H1 (cell line): ENCODE measurements around the gene BBS4. TPM values are rescaled to one million over a fixed set of nuclear protein-coding genes. Genes with fewer than 3 reads are reported as not detected.

Source experiments
- CTCF ChIA-PET: fragments of 300-600 bp; sonication (Branson Sonifier 250); formaldehyde crosslinking; loops from one replicate; lab custom pipeline; 2021; ENCODE audit not compliant: partially characterized antibody; lab: Charles Lee
- POLR2A ChIA-PET: fragments of 300-600 bp; sonication (Branson Sonifier 250); formaldehyde crosslinking; loops from one replicate; lab custom pipeline; 2021; ENCODE audit warnings: inconsistent platforms; ENCODE audit not compliant: partially characterized antibody; lab: Charles Lee
- DNase-seq, 2 experiments: peaks; one replicate each; pipeline versions ENCODE4 v3.0.0 to v3.0.0-alpha.2; 2010 to 2022; ENCODE audit warnings: low spot score in 2 of 2, low read depth in 1 of 2, mixed read lengths in 1 of 2
- FAIRE-seq: peaks from 2 replicates; lab custom pipeline; 2011; peaks lifted over from hg19 to GRCh38; lab: Jason Lieb, UNC
- H2AFZ ChIP-seq: 2 replicates; pipeline ENCODE4 v1.8.1; 2012; ENCODE audit warnings: low read length, inconsistent platforms
- H2AK5ac ChIP-seq: 2 replicates; pipeline ENCODE4 v1.6.1; 2013; ENCODE audit warnings: low read depth, low read length
- H2BK120ac ChIP-seq: replicated peaks from 2 replicates; pipeline ENCODE3; 2013; ENCODE audit warnings: low read depth, low read length, inconsistent platforms
- H2BK12ac ChIP-seq: 2 replicates; pipeline ENCODE4 v1.6.1; 2013; ENCODE audit warnings: low read depth, low read length
- H2BK15ac ChIP-seq: 2 replicates; pipeline ENCODE4 v1.6.1; 2013; ENCODE audit warnings: low read length
- H2BK20ac ChIP-seq: 2 replicates; pipeline ENCODE4 v1.6.1; 2013; ENCODE audit warnings: low read length
- H2BK5ac ChIP-seq: 2 replicates; pipeline ENCODE4 v1.6.1; 2013; ENCODE audit warnings: low read depth, low read length
- H3K14ac ChIP-seq: 2 replicates; pipeline ENCODE4 v1.6.1; 2013; ENCODE audit warnings: inconsistent platforms; ENCODE audit not compliant: insufficient read length
- H3K18ac ChIP-seq: 2 replicates; pipeline ENCODE4 v1.6.1; 2013; ENCODE audit warnings: low read length; ENCODE audit errors: extremely low read depth
- H3K23ac ChIP-seq: 2 replicates; pipeline ENCODE4 v1.6.1; 2013; ENCODE audit warnings: inconsistent platforms; ENCODE audit not compliant: insufficient read length
- H3K23me2 ChIP-seq: 2 replicates; pipeline ENCODE4 v1.6.1; 2013; ENCODE audit warnings: low read depth, low read length
- H3K27ac ChIP-seq: 2 replicates; pipeline ENCODE4 v1.6.1; 2011; ENCODE audit warnings: low read depth, low read length, inconsistent platforms
- H3K27me3 ChIP-seq, 4 experiments: replicated peaks in 1 of 4; 1 replicate in 1 of 4; 2 replicates in 3 of 4; pipeline versions ENCODE4 v1.6.1 to v1.8.1; 2011 to 2013; ENCODE audit warnings: low read length in 3 of 4, mild to moderate bottlenecking in 3 of 4, inconsistent platforms in 2 of 4, mixed read lengths in 2 of 4, moderate library complexity in 1 of 4; ENCODE audit not compliant: control insufficient read depth in 3 of 4, insufficient read depth in 3 of 4; ENCODE audit errors: extremely low read depth in 1 of 4
- H3K36me3 ChIP-seq, 4 experiments: 2 replicates each; pipeline versions ENCODE4 v1.6.1 to v1.8.1; 2011 to 2013; ENCODE audit warnings: mild to moderate bottlenecking in 4 of 4, low read length in 3 of 4, moderate library complexity in 2 of 4, control low read depth in 1 of 4, inconsistent platforms in 1 of 4; ENCODE audit not compliant: insufficient read depth in 4 of 4, control insufficient read depth in 2 of 4
- H3K4ac ChIP-seq: replicated peaks from 2 replicates; pipeline ENCODE3; 2013; ENCODE audit warnings: low read length, low read depth, mixed read lengths, inconsistent platforms; ENCODE audit not compliant: insufficient read length
- H3K4me1 ChIP-seq, 4 experiments: replicated peaks in 1 of 4; 1 replicate in 1 of 4; 2 replicates in 3 of 4; pipeline versions ENCODE4 v1.6.1 to v1.8.1; 2011 to 2013; ENCODE audit warnings: low read length in 3 of 4, inconsistent platforms in 2 of 4, mixed read lengths in 1 of 4; ENCODE audit not compliant: insufficient read depth in 4 of 4, control insufficient read depth in 3 of 4
- H3K4me2 ChIP-seq, 2 experiments: 2 replicates each; pipeline versions ENCODE4 v1.6.1 to v1.8.1; 2011 to 2013; ENCODE audit warnings: low read depth in 2 of 2, low read length in 2 of 2, control low read depth in 1 of 2, inconsistent platforms in 1 of 2, mild to moderate bottlenecking in 1 of 2; ENCODE audit not compliant: insufficient read depth in 1 of 2
- H3K4me3 ChIP-seq, 4 experiments: fragments of 200-600, 300-600 bp in 1 of 4; sonication (generic), shearing (Covaris generic), sonication (Bioruptor Twin) in 1 of 4; 2 replicates each; pipeline versions ENCODE4 v1.5.1 to v1.8.1; 2011 to 2016; ENCODE audit warnings: low read length in 4 of 4, low read depth in 3 of 4, control low read depth in 2 of 4, inconsistent platforms in 2 of 4, mild to moderate bottlenecking in 2 of 4, mixed read lengths in 1 of 4, moderate library complexity in 1 of 4; ENCODE audit not compliant: insufficient read depth in 2 of 4; ENCODE audit errors: extremely low read depth in 1 of 4
- H3K56ac ChIP-seq: replicated peaks from 2 replicates; pipeline ENCODE3; 2013; ENCODE audit warnings: low read depth, mild to moderate bottlenecking, mixed read lengths, low read length, inconsistent platforms; ENCODE audit not compliant: insufficient read length
- H3K79me1 ChIP-seq: 2 replicates; pipeline ENCODE4 v1.6.1; 2013; ENCODE audit warnings: low read depth, low read length, control low read depth
- H3K79me2 ChIP-seq, 2 experiments: 2 replicates each; pipeline versions ENCODE4 v1.6.1 to v1.8.1; 2012 to 2013; ENCODE audit warnings: low read length in 2 of 2, mild to moderate bottlenecking in 2 of 2, inconsistent platforms in 1 of 2; ENCODE audit not compliant: insufficient read depth in 2 of 2, control insufficient read depth in 1 of 2
- H3K9ac ChIP-seq, 4 experiments: replicated peaks in 1 of 4; 1 replicate in 1 of 4; 2 replicates in 3 of 4; pipeline versions ENCODE4 v1.6.1 to v1.8.1; 2011 to 2013; ENCODE audit warnings: low read depth in 3 of 4, low read length in 3 of 4, control low read depth in 2 of 4, mild to moderate bottlenecking in 2 of 4, moderate library complexity in 2 of 4, inconsistent platforms in 1 of 4; ENCODE audit errors: extremely low read depth in 1 of 4
- H3K9me3 ChIP-seq, 2 experiments: 2 replicates each; pipeline versions ENCODE4 v1.6.1 to v1.8.1; 2012 to 2013; ENCODE audit warnings: mild to moderate bottlenecking in 2 of 2, moderate library complexity in 2 of 2, control low read depth in 1 of 2, inconsistent platforms in 1 of 2, low read depth in 1 of 2, low read length in 1 of 2, mixed read lengths in 1 of 2; ENCODE audit not compliant: insufficient read depth in 2 of 2
- H4K20me1 ChIP-seq, 2 experiments: replicated peaks in 1 of 2; 2 replicates each; pipeline versions ENCODE3 to v1.8.1; 2011 to 2013; ENCODE audit warnings: inconsistent platforms in 2 of 2, low read length in 2 of 2, mild to moderate bottlenecking in 1 of 2; ENCODE audit not compliant: insufficient read depth in 2 of 2, control insufficient read depth in 1 of 2
- H4K5ac ChIP-seq: 2 replicates; pipeline ENCODE4 v1.6.1; 2013; ENCODE audit warnings: low read length, low read depth, mixed read lengths, inconsistent platforms; ENCODE audit not compliant: insufficient read length
- H4K8ac ChIP-seq: 2 replicates; pipeline ENCODE4 v1.8.0; 2013; ENCODE audit warnings: mild to moderate bottlenecking, moderate library complexity, low read length, inconsistent platforms; ENCODE audit not compliant: insufficient read depth; ENCODE audit errors: extremely low read depth
- H4K91ac ChIP-seq: replicated peaks from 2 replicates; pipeline ENCODE3; 2013; ENCODE audit warnings: low read length, mixed read lengths, inconsistent platforms; ENCODE audit not compliant: insufficient read length
- BACH1 ChIP-seq: IDR thresholded peaks from 2 replicates; pipeline ENCODE4 v1.6.1; 2012; ENCODE audit warnings: low read length, improper control_type of control experiment
- BCL11A ChIP-seq, 2 experiments: IDR thresholded peaks; one replicate each; pipeline ENCODE4 v1.6.1; 2011; ENCODE audit warnings: low read depth in 2 of 2, low read length in 2 of 2, mild to moderate bottlenecking in 2 of 2
- BRCA1 ChIP-seq: IDR thresholded peaks from 2 replicates; pipeline ENCODE4 v1.6.1; 2012; ENCODE audit warnings: low read depth, low read length, improper control_type of control experiment
- CBX8 ChIP-seq: fragments of 300-800, 300-1000 bp; sonication (generic); IDR thresholded peaks from 2 replicates; pipeline ENCODE4 v1.7.1; 2016; ENCODE audit warnings: low read depth, low read length, borderline replicate concordance
- HDAC6 ChIP-seq: IDR thresholded peaks from one replicate; pipeline ENCODE4 v1.7.1; 2012; ENCODE audit warnings: low read depth, mild to moderate bottlenecking, inconsistent platforms, low read length, moderate library complexity
- RAD21 ChIP-seq, 2 experiments: IDR thresholded peaks in 1 of 2; conservative IDR thresholded peaks in 1 of 2; 2 replicates each; pipeline ENCODE4 v1.6.1; 2011; ENCODE audit warnings: low read depth in 2 of 2, low read length in 2 of 2, improper control_type of control experiment in 1 of 2, inconsistent platforms in 1 of 2, mild to moderate bottlenecking in 1 of 2, moderate library complexity in 1 of 2
- RFX5 ChIP-seq: IDR thresholded peaks from 2 replicates; pipeline ENCODE4 v1.6.1; 2011; ENCODE audit warnings: low read depth, low read length, improper control_type of control experiment, borderline replicate concordance
- SP1 ChIP-seq: IDR thresholded peaks from 2 replicates; pipeline ENCODE4 v1.6.1; 2011; ENCODE audit warnings: low read depth, low read length
- TEAD4 ChIP-seq: IDR thresholded peaks from 2 replicates; pipeline ENCODE4 v1.6.1; 2012; ENCODE audit warnings: low read depth, low read length, inconsistent platforms, mixed read lengths
- YY1 ChIP-seq: IDR thresholded peaks from 2 replicates; pipeline ENCODE4 v1.6.1; 2011; ENCODE audit warnings: low read depth, mild to moderate bottlenecking, low read length
- WGBS, 2 experiments: shearing (Covaris generic) in 1 of 2; methylation state at CpG; one replicate each; pipeline versions ENCODE4 v1.1.6 to v1.1.7; 2013 to 2015; ENCODE audit warnings: low lambda C conversion rate in 2 of 2, mixed read lengths in 2 of 2, inconsistent platforms in 1 of 2, low coverage in 1 of 2, missing lambda C conversion rate in 1 of 2; ENCODE audit not compliant: insufficient replicate concordance in 2 of 2, insufficient coverage in 1 of 2, insufficient read length in 1 of 2; ENCODE audit errors: extremely low coverage in 1 of 2, missing lambda C conversion rate in 1 of 2; 5-methylcytosine and 5-hydroxymethylcytosine counted together
- polyA plus RNA-seq, 7 experiments: library from polyadenylated mRNA; depleted of rRNA in 3 of 7; stranded (reverse) in 5 of 7; unstranded in 2 of 7; fragments of >200 nt in 5 of 7; fragments of 200-250 nt in 2 of 7; gene quantifications; 1 replicate in 5 of 7; 2 replicates in 1 of 7; 4 replicates in 1 of 7; pipeline versions ENCODE4 v1.2.1 to v1.2.3, GENCODE V29; 2011 to 2013; ENCODE audit warnings: missing spikeins in 2 of 7, mixed read lengths in 2 of 7
- total RNA-seq: library from RNA; stranded (reverse); fragmentation: NEBNext Ultra II Directional; extraction: Animal tissue kit (Norgen Biotek cat#: 25700); gene quantifications from 2 replicates; pipeline ENCODE4 v1.2.1, GENCODE V29; 2021
- TF ChIP-seq, protein P1 (sequence below): IDR thresholded peaks from 2 replicates; pipeline ENCODE4 v1.6.1; 2012; ENCODE audit warnings: low read length, inconsistent platforms

The BBS4 gene
- total and polyA plus RNA-seq, 2 of the 8 experiments (the other 6 are each of a cell fraction or from before 2014, with no cell fraction given): 17.4 to 24.1 TPM

DNA sequence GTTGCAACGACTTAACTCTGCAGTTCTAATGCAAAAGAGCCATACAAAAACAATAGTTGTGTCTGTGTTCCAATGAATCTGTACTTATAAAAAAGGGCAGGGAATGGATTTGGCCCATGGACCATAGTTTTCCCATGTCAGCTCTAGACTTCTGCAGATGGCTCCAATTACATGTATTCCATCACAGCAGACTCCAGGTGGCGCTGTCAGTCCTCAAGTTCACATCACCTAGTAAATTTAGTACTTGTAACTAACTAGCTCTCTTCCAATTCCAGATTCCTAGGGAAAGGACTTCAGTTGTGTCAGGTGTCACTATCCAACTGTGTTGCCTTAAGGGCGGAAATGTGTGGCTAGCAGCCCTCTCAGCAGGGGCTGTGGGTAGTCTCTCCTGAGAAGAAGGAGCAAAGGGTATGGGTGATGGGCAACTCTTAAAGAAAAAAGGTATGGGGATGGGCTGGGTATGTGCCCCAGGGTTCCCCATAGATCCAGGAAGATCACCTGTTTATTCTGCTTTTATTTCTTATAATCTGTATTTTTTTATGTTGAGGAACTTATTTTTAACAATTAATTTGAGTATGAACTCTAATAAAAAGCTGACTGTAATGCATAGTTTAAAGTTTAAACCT is 36.2 kb downstream of the BBS4 start:
- Histone ChIP-seq H2BK5ac (no peak overlapping the region), H3K18ac (no peak overlapping the region), H3K4me3 (no peak overlapping the region), H2BK12ac (no peak overlapping the region), H3K27me3 (no peaks in the 10 kb centered on the region), H3K4ac (no peak overlapping the region), H3K14ac (no peak overlapping the region), H4K91ac (no peak overlapping the region), H3K36me3 (peaks cover 0 to 9% (median 0%) of the 10 kb centered on the region in 4 experiments; a peak in 1 of 8 replicates), H3K4me1 (peaks cover 0 to 3% (median 1%) of the 10 kb centered on the region in 4 experiments; a peak in 2 of 7 replicates), H3K23ac (no peak overlapping the region), H2BK20ac (no peak overlapping the region), H4K8ac (no peak overlapping the region), H2AK5ac (no peak overlapping the region), H3K23me2 (no peaks in the 10 kb centered on the region), H3K27ac (no peak overlapping the region), H4K5ac (no peak overlapping the region), H2BK120ac (no peak overlapping the region), H4K20me1 (no peaks in the 10 kb centered on the region), H3K4me2 (no peak overlapping the region), H3K9ac (no peak overlapping the region), H3K79me2 (no peaks in the 10 kb centered on the region), H2AFZ (no peak overlapping the region), H3K79me1 (no peaks in the 10 kb centered on the region), H2BK15ac (no peak overlapping the region), H3K56ac (no peak overlapping the region), H3K9me3 (no peaks in the 10 kb centered on the region)
- FAIRE-seq (peak; percentile 88), DNase-seq (peak; percentile 47 to 85)
- ChIA-PET CTCF (interaction anchor here (0.6 to 5.3 kb wide), 32 partner anchors 9 to 561 kb away, joined by 3 to 19 read pairs (median 4); partner anchors contain the start of genes BBS4 and HIGD2B), POLR2A (interaction anchor here (1.0 kb wide), 1 partner anchor 13 kb away, joined by 3 read pairs; no protein-coding TSS in a partner anchor)
- WGBS, 2 experiments: 12% methylated on average over 3 of the region's 3 CpGs; no CpG with 5 or more reads in 1 of the 2 experiments
- TF ChIP-seq TEAD4 (no peak), BCL11A (IDR thresholded peaks at IDR 0.05; ENCODE audit: low read depth in 2 of 2, low read length in 2 of 2) (no peak), RAD21 (IDR thresholded peaks at IDR 0.05 in 1 of 2, conservative IDR thresholded peaks at IDR 0.05 in 1 of 2; ENCODE audit: low read depth in 2 of 2, low read length in 2 of 2) (peak; percentile 75 to 82), RFX5 (no peak), YY1 (peak; percentile 19; the same call in 1 of the 2 replicates), BRCA1 (peak; percentile 82), CBX8 (no peak), BACH1 (no peak), SP1 (peak; percentile 33; the same call in 1 of the 2 replicates), HDAC6 (no peak)
- TF ChIP-seq, protein P1, sequence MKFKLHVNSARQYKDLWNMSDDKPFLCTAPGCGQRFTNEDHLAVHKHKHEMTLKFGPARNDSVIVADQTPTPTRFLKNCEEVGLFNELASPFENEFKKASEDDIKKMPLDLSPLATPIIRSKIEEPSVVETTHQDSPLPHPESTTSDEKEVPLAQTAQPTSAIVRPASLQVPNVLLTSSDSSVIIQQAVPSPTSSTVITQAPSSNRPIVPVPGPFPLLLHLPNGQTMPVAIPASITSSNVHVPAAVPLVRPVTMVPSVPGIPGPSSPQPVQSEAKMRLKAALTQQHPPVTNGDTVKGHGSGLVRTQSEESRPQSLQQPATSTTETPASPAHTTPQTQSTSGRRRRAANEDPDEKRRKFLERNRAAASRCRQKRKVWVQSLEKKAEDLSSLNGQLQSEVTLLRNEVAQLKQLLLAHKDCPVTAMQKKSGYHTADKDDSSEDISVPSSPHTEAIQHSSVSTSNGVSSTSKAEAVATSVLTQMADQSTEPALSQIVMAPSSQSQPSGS: no peak
